MG63 (cell line): ENCODE measurements around the gene IGHMBP2. TPM values are rescaled to one million over a fixed set of nuclear protein-coding genes. Genes with fewer than 3 reads are reported as not detected.

ENCODE experiments used
- DNase-seq: peaks from one replicate; pipeline ENCODE4 v3.0.0-alpha.2; 2020
- H3K27me3 ChIP-seq: fragments of 250-450 bp; sonication (Bioruptor Pico); 2 replicates; pipeline ENCODE4 v1.5.1; 2020; ENCODE audit warnings: mild to moderate bottlenecking, moderate library complexity
- H3K36me3 ChIP-seq: fragments of 250-450 bp; sonication (Bioruptor Pico); 2 replicates; pipeline ENCODE4 v1.5.1; 2020; ENCODE audit warnings: mild to moderate bottlenecking, moderate library complexity
- H3K4me3 ChIP-seq: fragments of 250-450 bp; sonication (Bioruptor Pico); 2 replicates; pipeline ENCODE4 v1.5.1; 2020; ENCODE audit warnings: mild to moderate bottlenecking, moderate library complexity
- H3K9me3 ChIP-seq: fragments of 250-450 bp; sonication (Bioruptor Pico); 2 replicates; pipeline ENCODE4 v1.5.1; 2020; ENCODE audit warnings: mild to moderate bottlenecking, moderate library complexity
- total RNA-seq: library from RNA; depleted of rRNA; stranded (reverse); fragments of >200 nt; shearing (Covaris generic); gene quantifications from 2 replicates; pipeline ENCODE4 v1.2.3, GENCODE V29; 2014; ENCODE audit warnings: low replicate concordance; rRNA removed

The IGHMBP2 gene
- total RNA-seq, 1 experiment from 2014 or later: 7.8 TPM

GRCh38 chr11:68978931-68979594 is 75.4 kb downstream of the IGHMBP2 start:
- H3K27me3 ChIP-seq: no peaks in the 10 kb centered on the region
- no peaks in the 10 kb centered on the region for H3K36me3 ChIP-seq
- DNase-seq: no peak
- no peak overlapping the region for H3K4me3 ChIP-seq
- H3K9me3 ChIP-seq: 0 out of 2 replicates have a peak, but pooled peaks cover 2% of the 10 kb centered on the region

GRCh38 chr11:68979931-68980775 is 76.5 kb downstream of the IGHMBP2 start:
- no peak for DNase-seq

GRCh38 chr11:68980776-68981065 is 77.0 kb downstream of the IGHMBP2 start, which contains the start of gene MRGPRD:
TSS of gene MRGPRD (minus strand) at chr11:68980986. CDS start at chr11:68980986, 0 bp downstream.
- H3K27me3 ChIP-seq: no peaks in the 10 kb centered on the region
- no peak within 1 kb of the TSS for H3K4me3 ChIP-seq
- H3K36me3 ChIP-seq: no peaks in the 10 kb centered on the region
- DNase-seq: no peak
- H3K9me3 ChIP-seq: 0 out of 2 replicates have a peak, but pooled peaks cover 2% of the 10 kb centered on the region

More at GRCh38 chr11:68979931-68980775, 76.5 kb downstream of the IGHMBP2 start:
- Histone ChIP-seq H3K27me3 (no peaks in the 10 kb centered on the region), H3K4me3 (no peak overlapping the region), H3K36me3 (no peaks in the 10 kb centered on the region), H3K9me3 (0 out of 2 replicates have a peak, but pooled peaks cover 2% of the 10 kb centered on the region)

- Histone ChIP-seq H3K36me3 (no peaks in the 10 kb centered on the region), H3K27me3 (no peaks in the 10 kb centered on the region), H3K9me3 (0 out of 2 replicates have a peak, but pooled peaks cover 2% of the 10 kb centered on the region), H3K4me3 (no peak overlapping the region)
- DNase-seq: no peak
Observed at GRCh38 chr11:68982134-68982533, 78.4 kb downstream of the IGHMBP2 start.

- Histone ChIP-seq H3K9me3 (0 out of 2 replicates have a peak, but pooled peaks cover 2% of the 10 kb centered on the region), H3K27me3 (peaks cover 5% of the 10 kb centered on the region; the same call in 1 of the 2 replicates), H3K36me3 (no peaks in the 10 kb centered on the region), H3K4me3 (no peak overlapping the region)
- no peak for DNase-seq
Observed at GRCh38 chr11:68983801-68984200, 80.1 kb downstream of the IGHMBP2 start.

GRCh38 chr11:68987211-68987610 is 83.5 kb downstream of the IGHMBP2 start:
- Histone ChIP-seq H3K36me3 (no peaks in the 10 kb centered on the region), H3K9me3 (0 out of 2 replicates have a peak, but pooled peaks cover 2% of the 10 kb centered on the region), H3K4me3 (no peak overlapping the region), H3K27me3 (peaks cover 5% of the 10 kb centered on the region; the same call in 1 of the 2 replicates)
- DNase-seq: no peak

- Histone ChIP-seq H3K4me3 (no peak overlapping the region), H3K27me3 (peaks cover 5% of the 10 kb centered on the region; the same call in 1 of the 2 replicates), H3K36me3 (no peaks in the 10 kb centered on the region), H3K9me3 (no peaks in the 10 kb centered on the region)
- no peak for DNase-seq
Observed at GRCh38 chr11:68988491-68988890, 84.8 kb downstream of the IGHMBP2 start.

Other genes with a start within 250 kb of the IGHMBP2 start
- 4.8 TPM in 1 of 2 replicates, not detected in the other for gene GAL, start 219.3 kb upstream of the IGHMBP2 start, total RNA-seq
- not detected in 2 replicates for gene TESMIN, start 152.4 kb upstream of the IGHMBP2 start, total RNA-seq
- gene CPT1A, start 62.0 kb upstream of the IGHMBP2 start, total RNA-seq: 43.6 and 59.5 TPM in 2 replicates
- gene MRPL21, start 59 bp upstream of the IGHMBP2 start, total RNA-seq: 83.1 and 138 TPM in 2 replicates
- not detected in 2 replicates for gene MRGPRD, start 77.1 kb downstream of the IGHMBP2 start, total RNA-seq
- gene MRGPRF, start 109.4 kb downstream of the IGHMBP2 start, total RNA-seq: 2.0 TPM in 1 of 2 replicates, not detected in the other
- gene TPCN2, start 145.0 kb downstream of the IGHMBP2 start, total RNA-seq: 2.4 and 5.4 TPM in 2 replicates